GM18951 (cell line): Measurements from ENCODE around the gene ELFN2.

Experiments used
- POLR2A ChIP-seq: IDR thresholded peaks from 4 replicates; pipeline ENCODE4 v1.6.1; 2011; ENCODE audit warnings: mild to moderate bottlenecking; ENCODE audit not compliant: insufficient read length, insufficient read depth; ENCODE audit errors: extremely low read depth
- in situ Hi-C: fragments of 300-500 bp; cut with MboI; formaldehyde crosslinking; loops from one replicate; pipeline ENCODE4 v1.12.0; 2022; ENCODE audit warnings: low sequenced_read_pairs, mixed read lengths, inconsistent platforms; ENCODE audit not compliant: unreplicated experiment

The ELFN2 gene

DNA sequence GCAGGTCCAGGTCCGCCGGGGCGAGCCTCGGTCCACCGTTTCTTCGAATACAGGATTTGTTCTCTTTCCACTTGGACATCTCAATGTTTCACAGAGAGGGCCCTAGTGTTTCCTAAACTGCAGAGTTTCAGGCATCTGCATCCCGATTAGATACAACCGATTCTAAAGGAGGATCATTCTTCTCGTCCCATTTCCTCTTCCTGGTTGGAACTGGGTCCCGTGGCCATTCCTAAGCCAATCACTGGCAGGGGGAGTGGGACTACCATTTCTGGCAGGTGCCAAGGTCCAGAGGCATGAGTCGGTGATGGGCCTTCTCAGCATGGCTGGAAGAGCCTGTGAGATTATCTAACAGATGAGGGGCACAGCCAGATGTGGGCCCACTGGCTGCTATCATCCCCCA lies 68.9 kb downstream of the ELFN2 start:
- no peak for TF ChIP-seq POLR2A
- in situ Hi-C loops: no loop called here

DNA sequence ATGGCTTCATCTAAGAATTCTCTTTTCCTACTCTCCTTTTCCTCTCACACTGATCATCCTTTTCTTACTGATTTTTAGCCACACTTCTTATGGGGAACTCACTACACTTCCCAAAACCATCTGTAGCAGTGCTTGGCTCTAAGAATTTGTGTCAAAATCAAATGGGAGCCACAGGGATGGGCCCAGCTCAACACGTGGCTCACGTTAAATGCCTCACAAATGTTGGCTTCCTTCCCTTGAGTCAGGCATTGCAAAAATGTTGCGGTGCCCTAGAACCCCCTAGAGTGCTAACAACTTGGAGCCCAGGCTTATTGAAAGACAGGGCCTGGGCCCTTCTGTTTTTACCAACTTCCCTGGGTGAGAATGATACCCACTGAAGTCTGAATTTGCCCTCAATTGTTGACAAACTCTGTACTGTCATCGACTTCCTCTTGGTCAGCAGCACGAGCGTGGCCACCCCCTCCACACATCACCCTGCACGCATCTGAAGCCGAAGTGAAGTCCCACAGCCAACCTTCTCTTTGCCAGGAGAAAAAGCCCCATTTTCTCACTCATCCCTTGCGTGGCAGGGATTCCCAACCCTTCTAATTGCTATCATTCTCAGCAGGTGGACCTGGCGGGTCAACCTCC lies 69.7 kb downstream of the ELFN2 start:
- no peak for TF ChIP-seq POLR2A
- in situ Hi-C loops: no loop called here

DNA sequence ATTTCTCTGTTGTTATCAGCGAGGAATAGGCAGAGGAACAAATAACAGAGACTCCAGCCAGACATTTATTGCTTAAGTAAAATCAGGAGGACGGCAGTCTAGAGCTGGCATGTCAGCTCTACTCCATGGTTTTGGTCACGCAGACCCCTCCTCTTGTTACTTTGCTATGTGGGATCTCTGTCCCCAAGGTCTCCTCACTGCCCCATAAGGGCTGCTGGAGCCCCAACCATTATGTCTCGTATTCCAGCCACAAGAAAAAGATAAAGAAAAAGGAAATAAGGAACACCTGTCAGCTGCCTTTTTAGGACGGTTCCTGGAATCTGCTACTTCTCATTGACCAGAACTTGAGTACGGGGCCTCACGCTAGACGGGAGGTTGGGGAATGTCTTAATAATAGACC lies 70.4 kb downstream of the ELFN2 start:
- TF ChIP-seq POLR2A: no peak
- in situ Hi-C loops: no loop called here

DNA sequence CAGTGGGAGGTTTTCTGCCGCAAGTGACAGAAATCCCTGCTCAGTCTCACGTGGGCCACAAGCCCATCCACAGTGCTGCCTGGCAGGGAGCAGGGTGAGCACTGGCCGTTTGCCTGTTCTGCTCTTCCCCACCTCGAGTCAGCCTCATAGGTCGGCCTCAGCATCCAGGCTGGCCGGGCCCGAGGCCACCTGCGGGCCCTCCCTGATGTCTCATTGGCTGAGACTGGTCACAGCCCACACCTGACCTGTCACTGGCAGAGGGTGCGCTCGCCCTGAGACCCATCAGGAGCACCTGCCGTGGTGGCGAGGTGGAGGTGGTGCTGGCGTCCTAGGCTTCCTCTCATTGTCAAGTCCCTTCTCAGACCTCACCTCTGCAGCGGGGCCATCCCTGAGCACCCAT lies 72.1 kb downstream of the ELFN2 start:
- in situ Hi-C loops: no loop called here
- no peak for TF ChIP-seq POLR2A

DNA sequence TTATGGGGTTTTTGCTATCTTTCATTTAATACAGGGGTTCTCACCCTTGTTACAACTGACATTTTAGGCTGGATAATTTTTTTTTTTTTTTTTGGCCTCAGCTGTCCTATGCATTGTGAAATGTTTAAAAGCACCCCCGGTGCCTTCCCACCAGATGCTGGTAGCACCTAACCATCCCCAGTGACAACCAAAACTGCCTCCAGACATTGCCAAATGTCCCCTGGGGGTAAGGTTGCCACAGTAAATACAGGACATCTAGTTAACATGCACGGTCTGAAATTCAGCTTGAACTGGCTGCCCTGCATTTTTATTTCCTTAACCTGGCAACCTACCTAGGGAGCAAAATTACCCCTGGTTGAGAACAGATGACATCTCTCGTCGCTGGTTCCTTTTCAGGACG lies 72.6 kb downstream of the ELFN2 start:
- in situ Hi-C loops: no loop called here
- no peak for TF ChIP-seq POLR2A

DNA sequence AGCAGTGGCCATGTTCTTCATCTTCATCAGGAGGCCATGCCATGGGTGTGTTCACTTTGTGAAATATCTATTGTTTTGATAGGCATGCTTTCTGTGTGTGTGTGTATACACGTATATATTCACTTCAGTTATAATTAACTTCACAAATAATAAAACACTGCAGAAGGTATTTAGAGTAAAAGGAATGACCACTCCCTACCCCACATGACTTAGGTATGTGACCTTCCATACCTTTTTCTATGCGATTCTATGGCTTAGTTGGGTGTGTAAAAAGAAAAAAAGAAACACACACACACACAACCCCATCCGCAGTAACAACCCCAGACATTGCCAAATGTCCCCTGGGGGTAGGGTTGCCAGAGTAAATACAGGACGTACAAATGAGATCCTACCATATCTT lies 73.0 kb downstream of the ELFN2 start:
- no peak for TF ChIP-seq POLR2A
- in situ Hi-C loops: no loop called here

DNA sequence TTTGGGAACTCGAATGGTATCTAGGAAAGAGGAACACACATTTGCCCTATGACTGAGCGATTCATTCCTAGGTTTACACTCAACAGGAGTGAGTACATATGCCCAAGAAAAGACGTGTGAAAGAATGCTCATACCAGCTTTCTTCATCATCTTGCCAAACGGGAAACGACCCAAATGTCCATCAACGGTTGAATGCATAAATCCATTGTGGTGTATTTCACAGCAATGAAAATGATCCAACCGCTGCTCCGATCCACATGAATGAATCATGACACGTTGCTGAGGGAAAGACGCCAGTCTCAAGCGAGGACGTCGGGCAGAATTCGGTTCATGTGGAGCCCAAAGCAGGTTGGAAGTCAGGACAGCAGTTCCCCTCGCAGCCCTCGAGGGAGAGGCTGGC lies 73.4 kb downstream of the ELFN2 start:
- no peak for TF ChIP-seq POLR2A
- in situ Hi-C loops: no loop called here

DNA sequence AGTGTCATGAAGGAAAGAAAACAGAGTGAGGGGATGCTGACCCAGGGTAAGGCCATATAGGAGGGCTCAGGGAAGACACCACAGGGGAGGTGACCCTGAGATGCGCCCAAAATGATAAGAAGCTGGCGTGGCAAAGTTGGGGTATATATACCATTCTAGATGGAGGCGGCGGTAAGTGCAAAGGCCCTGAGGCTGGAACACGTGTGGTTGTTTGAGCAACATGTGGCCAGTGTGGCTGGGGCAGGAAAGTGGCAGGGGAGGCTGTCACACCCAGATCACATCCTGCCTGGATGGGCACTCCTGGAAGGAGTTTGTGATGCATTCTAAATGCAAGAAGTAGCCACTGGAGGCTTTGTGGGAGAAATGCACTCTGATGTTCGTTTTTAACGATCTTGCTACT lies 74.8 kb downstream of the ELFN2 start:
- in situ Hi-C loops: no loop called here
- TF ChIP-seq POLR2A: no peak

DNA sequence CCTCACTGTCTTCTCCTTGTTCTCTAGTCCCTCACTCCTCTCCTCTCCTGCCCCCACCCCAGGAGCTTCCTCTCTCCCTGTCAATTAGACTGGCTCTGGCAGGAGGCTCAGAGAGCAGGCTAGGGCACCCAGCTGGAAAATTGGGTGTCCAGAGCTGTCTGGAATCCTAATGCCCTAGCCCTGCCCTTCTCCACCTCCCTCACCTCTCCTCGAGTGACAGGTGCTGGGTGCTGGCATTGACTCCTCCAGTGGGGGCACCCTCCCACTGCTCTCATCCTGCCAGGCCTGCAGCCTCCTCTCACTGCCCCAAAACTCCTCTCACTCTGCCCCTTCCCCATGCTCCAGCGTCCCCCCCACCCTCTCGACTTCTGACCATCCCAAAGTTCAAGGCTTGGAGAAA lies 76.0 kb downstream of the ELFN2 start:
- in situ Hi-C loops: no loop called here

DNA sequence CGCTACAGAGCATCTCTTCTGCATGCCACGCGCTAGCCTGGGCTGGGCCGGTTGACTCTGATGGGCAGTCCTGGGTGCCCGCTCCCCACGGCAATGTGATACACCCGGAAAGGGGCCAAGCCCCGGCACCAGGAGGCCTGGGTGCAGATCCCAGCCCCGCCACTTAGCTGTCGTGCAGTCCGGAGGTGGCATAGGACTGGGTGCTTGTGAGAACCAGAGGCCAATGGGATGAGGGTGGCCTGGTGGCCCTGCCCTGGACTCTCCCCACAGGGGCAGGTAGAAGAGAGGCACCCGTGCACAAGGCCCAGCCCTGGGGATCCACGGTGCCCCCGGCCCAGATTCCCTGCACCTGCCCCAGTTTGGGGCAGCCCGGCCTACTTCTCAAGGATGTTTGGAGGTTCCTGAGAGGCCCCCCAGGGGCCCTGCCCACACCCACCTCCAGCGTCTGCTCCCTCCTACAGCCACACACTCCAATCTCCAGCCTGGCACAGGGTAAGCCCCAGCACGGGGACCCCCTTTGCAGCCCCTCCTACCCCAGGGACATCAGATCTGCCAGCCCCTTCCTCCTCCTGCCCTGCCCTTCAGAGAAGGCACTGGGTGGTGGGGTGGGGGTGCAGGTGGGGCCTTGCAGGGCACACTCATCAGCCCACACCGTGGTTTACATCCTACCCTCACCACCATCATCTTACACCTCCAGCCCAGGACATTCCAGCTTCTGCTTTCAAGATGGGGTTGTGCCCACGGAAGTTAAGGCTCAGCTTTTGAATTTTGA lies 78.0 kb downstream of the ELFN2 start:
- in situ Hi-C loops: no loop called here
- no peak for TF ChIP-seq POLR2A

More for the DNA sequence above, 76.0 kb downstream of the ELFN2 start:
- no peak for TF ChIP-seq POLR2A

DNA sequence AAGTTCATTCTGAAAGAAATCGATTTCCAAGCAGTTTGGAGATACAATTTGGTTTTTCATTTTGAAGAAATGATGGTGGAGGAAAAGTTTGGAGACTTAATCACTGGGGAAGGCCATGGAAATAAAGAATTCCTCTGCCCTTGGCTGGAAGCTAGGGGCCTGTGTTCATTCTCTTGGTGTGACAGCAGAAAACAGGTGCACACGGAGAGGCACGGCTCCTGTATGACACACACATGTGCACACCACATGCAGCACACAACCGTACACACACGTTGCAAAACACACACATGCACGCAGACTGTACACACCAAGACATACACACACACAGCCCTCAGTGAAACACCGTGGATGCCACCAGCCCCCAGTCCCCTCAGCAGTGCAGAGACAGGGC lies 80.8 kb downstream of the ELFN2 start:
- no peak for TF ChIP-seq POLR2A
- in situ Hi-C loops: no loop called here

DNA sequence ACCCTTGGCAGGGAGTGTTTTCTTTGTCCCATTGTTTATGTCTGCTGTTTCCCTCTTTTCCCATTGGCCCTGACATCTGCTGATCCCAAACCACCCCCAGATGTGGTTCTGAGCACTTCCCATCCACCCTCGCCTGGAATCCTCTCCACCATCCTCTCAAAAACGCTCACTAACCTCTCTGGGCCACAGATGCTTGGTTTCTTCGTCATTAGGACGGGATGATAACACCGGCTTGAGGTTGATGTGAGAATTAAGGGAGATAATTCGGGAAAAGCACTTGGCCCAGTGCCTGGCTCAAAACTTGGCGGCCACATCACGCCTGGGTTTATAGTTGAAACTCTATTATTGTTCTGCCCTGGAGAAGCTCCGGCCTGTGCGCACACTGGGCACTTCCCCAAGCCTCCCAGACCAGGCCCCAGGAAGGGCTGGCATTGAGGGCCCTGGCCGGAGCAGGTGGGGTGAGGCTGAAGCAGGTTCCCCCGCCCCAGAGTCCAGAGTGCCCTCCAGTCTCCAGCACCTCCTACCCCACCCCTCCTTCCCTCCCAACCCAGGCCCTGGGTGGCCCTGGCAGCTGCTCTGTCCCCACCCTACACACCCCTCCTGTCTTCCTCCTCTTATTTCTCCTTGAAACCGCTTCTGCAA lies 81.3 kb downstream of the ELFN2 start:
- in situ Hi-C loops: no loop called here

DNA sequence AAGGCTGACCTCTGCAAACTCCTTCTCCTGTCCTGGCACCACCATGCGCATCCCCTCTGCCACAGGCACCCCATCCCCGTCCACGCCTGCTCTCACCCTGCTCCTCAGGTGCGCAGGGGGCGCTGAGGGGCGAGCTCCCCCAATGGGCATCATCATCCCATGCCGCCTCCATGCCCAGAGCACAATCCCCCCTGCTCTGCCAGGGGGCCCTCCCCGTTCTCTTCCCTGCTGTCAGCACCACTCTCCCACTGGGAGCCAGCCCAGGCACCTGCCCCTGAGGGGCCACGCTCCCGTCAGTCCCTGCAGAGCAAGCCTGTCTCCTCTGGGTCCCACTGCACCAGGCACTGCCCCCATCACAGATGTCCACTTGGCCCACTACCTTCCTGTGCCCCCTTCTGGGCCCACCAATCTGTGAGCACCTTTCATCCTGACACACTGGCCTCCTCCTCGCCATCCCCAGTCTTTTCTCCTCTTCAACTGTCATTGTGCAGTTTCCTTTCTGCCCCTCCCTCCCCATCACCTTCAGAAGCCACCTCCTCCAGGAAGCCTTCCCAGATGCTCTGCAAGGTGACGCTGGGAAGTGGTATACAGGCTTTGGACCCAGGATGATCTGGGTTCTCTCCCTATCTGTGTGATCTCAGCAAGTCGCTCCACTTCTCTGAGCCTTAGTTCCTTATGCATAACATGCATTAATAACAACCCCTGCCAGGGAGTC lies 82.4 kb downstream of the ELFN2 start:
- no peak for TF ChIP-seq POLR2A
- in situ Hi-C loops: no loop called here

More for the DNA sequence above, 81.3 kb downstream of the ELFN2 start:
- TF ChIP-seq POLR2A: no peak
